H9 (cell line): ENCODE results near the gene ENG. TPM values are rescaled to one million over a fixed set of nuclear protein-coding genes. Genes with fewer than 3 reads are reported as not detected.
"Not testable (repeated sequence)": the region's sequence is repeated elsewhere in the genome, so short reads cannot be mapped to it uniquely, and the experiment has no call there.

Experiments
- DNase-seq: peaks from one replicate; pipeline ENCODE4 v3.0.0-alpha.2; 2017
- H2AFZ ChIP-seq: one replicate; pipeline ENCODE4 v1.6.1; 2013; ENCODE audit warnings: mild to moderate bottlenecking, low read length, control low read depth, moderate library complexity
- H2AK5ac ChIP-seq: 2 replicates; pipeline ENCODE4 v1.6.1; 2013; ENCODE audit warnings: low read length, control low read depth, mixed read lengths; ENCODE audit not compliant: insufficient read length
- H2BK120ac ChIP-seq: one replicate; pipeline ENCODE4 v1.6.1; 2013; ENCODE audit warnings: low read depth, mild to moderate bottlenecking, low read length, control low read depth, inconsistent platforms; ENCODE audit not compliant: poor library complexity, severe bottlenecking
- H2BK12ac ChIP-seq: 2 replicates; pipeline ENCODE4 v1.6.1; 2013; ENCODE audit warnings: low read length, control low read depth, mixed read lengths, low read depth; ENCODE audit not compliant: insufficient read length
- H2BK15ac ChIP-seq: 2 replicates; pipeline ENCODE4 v1.6.1; 2013; ENCODE audit warnings: low read depth, low read length, control low read depth
- H2BK20ac ChIP-seq: one replicate; pipeline ENCODE4 v1.6.1; 2013; ENCODE audit warnings: low read depth, mild to moderate bottlenecking, low read length, control low read depth, inconsistent platforms; ENCODE audit not compliant: poor library complexity, severe bottlenecking
- H2BK5ac ChIP-seq: 2 replicates; pipeline ENCODE4 v1.6.1; 2013; ENCODE audit warnings: low read length, control low read depth, mixed read lengths; ENCODE audit not compliant: insufficient read length
- H3K14ac ChIP-seq: 2 replicates; pipeline ENCODE4 v1.6.1; 2013; ENCODE audit warnings: low read length, control low read depth; ENCODE audit not compliant: insufficient read depth
- H3K18ac ChIP-seq: 2 replicates; pipeline ENCODE4 v1.6.1; 2013; ENCODE audit warnings: low read depth, mild to moderate bottlenecking, mixed read lengths, low read length, control low read depth; ENCODE audit not compliant: insufficient read length
- H3K23ac ChIP-seq: 2 replicates; pipeline ENCODE4 v1.6.1; 2013; ENCODE audit warnings: low read length, control low read depth, mixed read lengths, low read depth; ENCODE audit not compliant: insufficient read length
- H3K23me2 ChIP-seq: 2 replicates; pipeline ENCODE4 v1.6.1; 2013; ENCODE audit warnings: low read depth, mild to moderate bottlenecking, mixed read lengths, low read length, control low read depth; ENCODE audit not compliant: insufficient read length, poor library complexity, severe bottlenecking
- H3K27ac ChIP-seq: 2 replicates; pipeline ENCODE4 v1.5.1; 2013; ENCODE audit warnings: low read length, control low read depth, mixed read lengths, low read depth; ENCODE audit not compliant: insufficient read length
- H3K27me3 ChIP-seq: 2 replicates; pipeline ENCODE4 v1.6.1; 2013; ENCODE audit warnings: low read length, control low read depth, inconsistent platforms; ENCODE audit not compliant: insufficient read depth
- H3K4ac ChIP-seq: 2 replicates; pipeline ENCODE4 v1.6.1; 2013; ENCODE audit warnings: low read depth, mild to moderate bottlenecking, control low read depth, inconsistent platforms, low read length, moderate library complexity
- H3K4me1 ChIP-seq: 2 replicates; pipeline ENCODE4 v1.6.1; 2013; ENCODE audit warnings: low read length, control low read depth, inconsistent platforms; ENCODE audit not compliant: insufficient read depth
- H3K4me2 ChIP-seq: 2 replicates; pipeline ENCODE4 v1.6.1; 2013; ENCODE audit warnings: low read length, control low read depth, mixed read lengths; ENCODE audit not compliant: insufficient read length, insufficient read depth
- H3K56ac ChIP-seq: 2 replicates; pipeline ENCODE4 v1.6.1; 2013; ENCODE audit warnings: low read depth, mild to moderate bottlenecking, mixed read lengths, low read length, control low read depth; ENCODE audit not compliant: insufficient read length
- H3K79me1 ChIP-seq: 2 replicates; pipeline ENCODE4 v1.6.1; 2013; ENCODE audit warnings: low read depth, mild to moderate bottlenecking, moderate library complexity, low read length, control low read depth, inconsistent platforms; ENCODE audit not compliant: insufficient read depth, poor library complexity, severe bottlenecking
- H3K79me2 ChIP-seq: 2 replicates; pipeline ENCODE4 v1.6.1; 2013; ENCODE audit warnings: low read length, control low read depth, inconsistent platforms; ENCODE audit not compliant: insufficient read depth
- H3K9ac ChIP-seq: 2 replicates; pipeline ENCODE4 v1.6.1; 2013; ENCODE audit warnings: low read length, control low read depth, mixed read lengths; ENCODE audit not compliant: insufficient read length; ENCODE audit errors: extremely low read depth
- H3K9me3 ChIP-seq: one replicate; pipeline ENCODE4 v1.6.1; 2013; ENCODE audit warnings: low read depth, low read length, inconsistent platforms; ENCODE audit not compliant: control insufficient read depth
- H3T11ph ChIP-seq: one replicate; pipeline ENCODE4 v1.6.1; 2013; ENCODE audit warnings: mild to moderate bottlenecking, low read length, control low read depth, inconsistent platforms
- H4K20me1 ChIP-seq: one replicate; pipeline ENCODE4 v1.6.1; 2013; ENCODE audit not compliant: control insufficient read depth, insufficient read length, insufficient read depth
- H4K5ac ChIP-seq: 2 replicates; pipeline ENCODE4 v1.6.1; 2013; ENCODE audit warnings: low read depth, mild to moderate bottlenecking, mixed read lengths, low read length, control low read depth; ENCODE audit not compliant: insufficient read length
- H4K8ac ChIP-seq: replicated peaks from 2 replicates; pipeline ENCODE4 v1.6.1; 2013; ENCODE audit warnings: low read length, control low read depth, mixed read lengths, low read depth; ENCODE audit not compliant: insufficient read length
- H4K91ac ChIP-seq: 2 replicates; pipeline ENCODE4 v1.6.1; 2013; ENCODE audit warnings: low read depth, mild to moderate bottlenecking, moderate library complexity, mixed read lengths, low read length, control low read depth; ENCODE audit not compliant: insufficient read length
- H3K27ac Mint-ChIP-seq, 3 experiments: 2 replicates in 2 of 3; 3 replicates in 1 of 3; pipeline ENCODE4 v1.8.0; 2020 to 2021; ENCODE audit warnings: mixed read lengths in 3 of 3, mild to moderate bottlenecking in 1 of 3, moderate library complexity in 1 of 3
- H3K27me3 Mint-ChIP-seq: 2 replicates; pipeline ENCODE4 v1.8.0; 2021; ENCODE audit warnings: low read depth, mild to moderate bottlenecking, moderate library complexity, mixed read lengths
- H3K36me3 Mint-ChIP-seq, 3 experiments: 2 replicates in 2 of 3; 3 replicates in 1 of 3; pipeline ENCODE4 v1.8.0; 2020 to 2021; ENCODE audit warnings: low read depth in 3 of 3, mixed read lengths in 3 of 3; ENCODE audit not compliant: insufficient read depth in 1 of 3
- H3K4me1 Mint-ChIP-seq, 2 experiments: 2 replicates each; pipeline ENCODE4 v1.8.0; 2020; ENCODE audit warnings: mixed read lengths in 2 of 2
- H3K4me3 Mint-ChIP-seq, 2 experiments: 2 replicates in 1 of 2; 3 replicates in 1 of 2; pipeline ENCODE4 v1.8.0; 2020 to 2021; ENCODE audit warnings: mild to moderate bottlenecking in 2 of 2, mixed read lengths in 2 of 2, moderate library complexity in 1 of 2
- H3K9me3 Mint-ChIP-seq, 2 experiments: 2 replicates in 1 of 2; 3 replicates in 1 of 2; pipeline ENCODE4 v1.8.0; 2020; ENCODE audit warnings: mild to moderate bottlenecking in 2 of 2, mixed read lengths in 2 of 2, moderate library complexity in 1 of 2
- WGBS: extraction: QIAGEN DNeasy Blood & Tissue Kit; methylation state at CpG from one replicate; pipeline ENCODE4 v1.1.7; 2013; ENCODE audit warnings: missing lambda C conversion rate, low lambda C conversion rate, mixed read lengths; ENCODE audit not compliant: insufficient read length; ENCODE audit errors: extremely low coverage; 5-methylcytosine and 5-hydroxymethylcytosine counted together
- total RNA-seq: library from RNA; stranded (reverse); gene quantifications from 2 replicates; pipeline ENCODE4 v1.2.1, GENCODE V29; 2021
- TF ChIP-seq, protein P1 (sequence below): fragments of 200-600 bp; sonication (generic); conservative IDR thresholded peaks from 3 replicates; pipeline ENCODE4 v1.8.0; 2021; ENCODE audit warnings: antibody characterized with exemption, mild to moderate bottlenecking

Gene ENG
- total RNA-seq, 1 experiment from 2014 or later: 2.1 TPM

- Histone ChIP-seq H2BK120ac (no peak overlapping the region), H3K4me2 (no peak overlapping the region), H3K23me2 (no peaks in the 10 kb centered on the region), H3K18ac (no peak overlapping the region), H3K27ac (no peak overlapping the region), H4K5ac (no peak overlapping the region), H2AFZ (no peak overlapping the region), H3K9me3 (no peaks in the 10 kb centered on the region), H2AK5ac (no peak overlapping the region), H3K23ac (no peak overlapping the region), H3K56ac (no peak overlapping the region), H2BK12ac (no peak overlapping the region), H3K14ac (no peak overlapping the region), H4K91ac (no peak overlapping the region), H3K27me3 (no peaks in the 10 kb centered on the region), H4K20me1 (no peaks in the 10 kb centered on the region), H3K79me1 (no peaks in the 10 kb centered on the region), H2BK5ac (no peak overlapping the region), H3K9ac (no peak overlapping the region), H3K4ac (no peak overlapping the region), H4K8ac (no peak overlapping the region), H3K79me2 (no peaks in the 10 kb centered on the region), H3K4me1 (no peaks in the 10 kb centered on the region; the same call in 1 of the 2 replicates), H2BK15ac (no peak overlapping the region), H2BK20ac (no peak overlapping the region), H3T11ph (no peak overlapping the region)
- Mint-ChIP-seq H3K36me3 (no peaks in the 10 kb centered on the region), H3K9me3 (no peaks in the 10 kb centered on the region), H3K27ac (no peak overlapping the region), H3K4me3 (no peak overlapping the region), H3K27me3 (no peaks in the 10 kb centered on the region), H3K4me1 (peaks cover 0 to 13% of the 10 kb centered on the region in 2 experiments; a peak in 1 of 4 replicates)
- 100% methylated on average over 1 of the region's 4 CpGs for WGBS
- no peak for DNase-seq
- TF ChIP-seq, protein P1, sequence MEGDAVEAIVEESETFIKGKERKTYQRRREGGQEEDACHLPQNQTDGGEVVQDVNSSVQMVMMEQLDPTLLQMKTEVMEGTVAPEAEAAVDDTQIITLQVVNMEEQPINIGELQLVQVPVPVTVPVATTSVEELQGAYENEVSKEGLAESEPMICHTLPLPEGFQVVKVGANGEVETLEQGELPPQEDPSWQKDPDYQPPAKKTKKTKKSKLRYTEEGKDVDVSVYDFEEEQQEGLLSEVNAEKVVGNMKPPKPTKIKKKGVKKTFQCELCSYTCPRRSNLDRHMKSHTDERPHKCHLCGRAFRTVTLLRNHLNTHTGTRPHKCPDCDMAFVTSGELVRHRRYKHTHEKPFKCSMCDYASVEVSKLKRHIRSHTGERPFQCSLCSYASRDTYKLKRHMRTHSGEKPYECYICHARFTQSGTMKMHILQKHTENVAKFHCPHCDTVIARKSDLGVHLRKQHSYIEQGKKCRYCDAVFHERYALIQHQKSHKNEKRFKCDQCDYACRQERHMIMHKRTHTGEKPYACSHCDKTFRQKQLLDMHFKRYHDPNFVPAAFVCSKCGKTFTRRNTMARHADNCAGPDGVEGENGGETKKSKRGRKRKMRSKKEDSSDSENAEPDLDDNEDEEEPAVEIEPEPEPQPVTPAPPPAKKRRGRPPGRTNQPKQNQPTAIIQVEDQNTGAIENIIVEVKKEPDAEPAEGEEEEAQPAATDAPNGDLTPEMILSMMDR: no peak
Measured at GRCh38 chr9:127837346-127837745, 17.1 kb downstream of the ENG start.

DNA sequence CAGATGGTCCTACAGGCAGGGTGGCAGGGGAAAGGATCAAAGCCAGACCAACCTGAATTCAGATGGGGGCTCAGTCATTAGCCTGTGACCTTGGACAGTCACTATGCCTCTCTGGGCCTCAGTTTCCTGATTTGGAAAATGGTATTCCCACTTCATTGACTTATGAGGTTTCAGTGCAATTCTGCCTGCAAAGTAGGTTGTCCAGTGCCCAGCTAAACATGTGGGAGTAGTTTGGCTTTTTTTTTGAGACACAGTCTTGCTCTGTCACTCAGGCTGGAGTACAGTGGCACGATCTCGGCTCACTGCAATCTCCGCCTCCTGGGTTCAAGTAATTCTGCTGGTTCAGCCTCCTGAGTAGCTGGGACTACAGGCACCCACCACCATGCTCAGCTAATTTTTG, 17.9 kb downstream of the ENG start:
- H3K36me3 Mint-ChIP-seq, H2BK15ac ChIP-seq: not testable (repeated sequence)
- no CpG with 5 or more reads among the region's 3 CpGs for WGBS

More for the DNA sequence above, 17.9 kb downstream of the ENG start:
- not testable (repeated sequence) for DNase-seq, H3K79me1 ChIP-seq, H3K4me1 ChIP-seq, H3K4me2 ChIP-seq, H3K9me3 Mint-ChIP-seq, H3K14ac ChIP-seq, H4K20me1 ChIP-seq, H3T11ph ChIP-seq, H3K18ac ChIP-seq, H2BK12ac ChIP-seq, H2AK5ac ChIP-seq, H3K23ac ChIP-seq, H2BK5ac ChIP-seq, H3K27ac Mint-ChIP-seq, H4K91ac ChIP-seq, H3K4me3 Mint-ChIP-seq, H2BK20ac ChIP-seq, H4K8ac ChIP-seq, H2BK120ac ChIP-seq, H3K27ac ChIP-seq, H3K79me2 ChIP-seq, H2AFZ ChIP-seq, H3K23me2 ChIP-seq, H3K27me3 Mint-ChIP-seq, H3K9me3 ChIP-seq, H3K9ac ChIP-seq, H3K4ac ChIP-seq, H4K5ac ChIP-seq, H3K27me3 ChIP-seq, H3K56ac ChIP-seq
- peaks cover 0 to 14% of the 10 kb centered on the region in 2 experiments; a peak in 1 of 4 replicates for H3K4me1 Mint-ChIP-seq
